SK-N-SH (cell line): ENCODE data around the gene NLRP4. TPM values are rescaled to one million over a fixed set of nuclear protein-coding genes. Genes with fewer than 3 reads are reported as not detected.

ENCODE experiments used
- CTCF ChIA-PET: fragments of 300-600, 350-600 bp; formaldehyde crosslinking; extraction: SDS; loops from one replicate; lab custom pipeline; 2021; lab: Yijun Ruan, JAX
- POLR2A ChIA-PET: fragments of 350-600 bp; sonication (Branson Sonifier 250); formaldehyde crosslinking; extraction: SDS; loops from one replicate; lab custom pipeline; 2020; ENCODE audit warnings: antibody characterized with exemption, inconsistent platforms; lab: Yijun Ruan, JAX
- DNase-seq: peaks from one replicate; pipeline ENCODE4 v3.0.0; 2012
- H2AFZ ChIP-seq: fragments of 200-600 bp; sonication (generic); 2 replicates; pipeline ENCODE4 v1.8.1; 2016; ENCODE audit warnings: antibody characterized with exemption, mild to moderate bottlenecking, low read depth
- H3F3A ChIP-seq: fragments of 200-600 bp; sonication (generic); replicated peaks from 2 replicates; pipeline ENCODE3; 2016; ENCODE audit warnings: antibody characterized with exemption, mild to moderate bottlenecking; ENCODE audit not compliant: insufficient read depth
- H3K27ac ChIP-seq, 2 experiments: fragments of 200-500 bp in 1 of 2; fragments of 200-600 bp in 1 of 2; sonication (Bioruptor generic) in 1 of 2; sonication (generic), shearing (Covaris generic) in 1 of 2; 2 replicates each; pipeline versions ENCODE4 v1.5.1 to v1.6.1; 2014 to 2016; ENCODE audit warnings: low read depth in 2 of 2, inconsistent platforms in 1 of 2, low read length in 1 of 2, mild to moderate bottlenecking in 1 of 2, mixed read lengths in 1 of 2
- H3K27me3 ChIP-seq: fragments of 200-600 bp; sonication (generic), shearing (Covaris generic); 2 replicates; pipeline ENCODE4 v1.6.1; 2016; ENCODE audit warnings: mixed run types; ENCODE audit not compliant: insufficient read depth
- H3K36me3 ChIP-seq, 2 experiments: fragments of 200-500 bp in 1 of 2; fragments of 200-600 bp in 1 of 2; sonication (Bioruptor generic) in 1 of 2; sonication (generic) in 1 of 2; replicated peaks in 1 of 2; 2 replicates each; pipeline versions ENCODE3 to v1.5.1; 2014 to 2016; ENCODE audit warnings: low read length in 1 of 2, mild to moderate bottlenecking in 1 of 2; ENCODE audit not compliant: insufficient read depth in 2 of 2, control insufficient read depth in 1 of 2
- H3K4me1 ChIP-seq, 2 experiments: fragments of 200-500 bp in 1 of 2; fragments of 200-600 bp in 1 of 2; sonication (Bioruptor generic) in 1 of 2; sonication (generic), shearing (Covaris generic) in 1 of 2; 2 replicates each; pipeline versions ENCODE4 v1.5.1 to v1.6.1; 2014 to 2016; ENCODE audit warnings: low read depth in 1 of 2, low read length in 1 of 2, mixed run types in 1 of 2; ENCODE audit not compliant: insufficient read depth in 2 of 2, control insufficient read depth in 1 of 2
- H3K4me2 ChIP-seq: fragments of 200-600 bp; sonication (generic), shearing (Covaris generic); 2 replicates; pipeline ENCODE4 v1.6.1; 2017; ENCODE audit warnings: mixed run types
- H3K4me3 ChIP-seq, 2 experiments: fragments of 200-500 bp in 1 of 2; fragments of 200-600 bp in 1 of 2; sonication (Bioruptor generic) in 1 of 2; sonication (generic), shearing (Covaris generic) in 1 of 2; 2 replicates each; pipeline versions ENCODE4 v1.5.1 to v1.8.1; 2014 to 2016; ENCODE audit warnings: low read depth in 2 of 2, inconsistent platforms in 1 of 2, low read length in 1 of 2, mild to moderate bottlenecking in 1 of 2, mixed read lengths in 1 of 2, moderate library complexity in 1 of 2
- H3K79me2 ChIP-seq: fragments of 200-600 bp; sonication (generic); 2 replicates; pipeline ENCODE4 v1.8.1; 2017; ENCODE audit warnings: mild to moderate bottlenecking; ENCODE audit not compliant: insufficient read depth
- H3K9ac ChIP-seq: fragments of 200-600 bp; sonication (generic); 2 replicates; pipeline ENCODE4 v1.6.1; 2017; ENCODE audit warnings: mixed run types
- H3K9me2 ChIP-seq: fragments of 200-600 bp; sonication (generic); 2 replicates; pipeline ENCODE4 v1.6.1; 2017; ENCODE audit warnings: mixed run types
- H3K9me3 ChIP-seq: fragments of 200-600 bp; sonication (generic); 2 replicates; pipeline ENCODE4 v1.6.1; 2017; ENCODE audit warnings: mixed run types, mild to moderate bottlenecking, moderate library complexity
- H4K20me1 ChIP-seq: fragments of 200-600 bp; sonication (generic); 2 replicates; pipeline ENCODE4 v1.6.1; 2017; ENCODE audit warnings: mild to moderate bottlenecking, mixed run types; ENCODE audit not compliant: insufficient read depth
- ELF1 ChIP-seq: IDR thresholded peaks from 2 replicates; pipeline ENCODE4 v1.4.0; 2012
- FOXJ3 ChIP-seq: sonication (generic); formaldehyde crosslinking; IDR thresholded peaks from 2 replicates; pipeline ENCODE4 v1.5.1; 2020; ENCODE audit warnings: mild to moderate bottlenecking, missing genetic modification reagents
- RCOR1 ChIP-seq: fragments of 150-350 bp; IDR thresholded peaks from 2 replicates; pipeline ENCODE4 v1.6.1; 2017; ENCODE audit warnings: antibody characterized with exemption, low read length
- RFX5 ChIP-seq: IDR thresholded peaks from 2 replicates; pipeline ENCODE4 v1.6.1; 2012; ENCODE audit warnings: mild to moderate bottlenecking, improper control_type of control experiment, low read length
- SMC3 ChIP-seq: IDR thresholded peaks from 2 replicates; pipeline ENCODE4 v1.6.1; 2012; ENCODE audit warnings: low read depth, low read length, improper control_type of control experiment
- TCF12 ChIP-seq: IDR thresholded peaks from 2 replicates; pipeline ENCODE4 v1.4.0; 2012
- WGBS: methylation state at CpG from one replicate; pipeline ENCODE4 v1.1.6; 2017; ENCODE audit warnings: low lambda C conversion rate; 5-methylcytosine and 5-hydroxymethylcytosine counted together
- polyA plus RNA-seq, 3 experiments: library from polyadenylated mRNA; depleted of rRNA; stranded (reverse); fragments of >200 nt; gene quantifications; 2 replicates each; pipeline ENCODE4 v1.2.3, GENCODE V29; 2012
- TF ChIP-seq, protein P1 (sequence below): fragments of 200-600 bp; sonication (generic); IDR thresholded peaks from 2 replicates; pipeline ENCODE4 v1.6.1; 2017; ENCODE audit warnings: antibody characterized with exemption, mild to moderate bottlenecking, moderate library complexity
- TF ChIP-seq, protein P2 (sequence below): IDR thresholded peaks from 2 replicates; pipeline ENCODE4 v1.4.0; 2012; ENCODE audit warnings: low read depth, borderline replicate concordance
- TF ChIP-seq, protein P3 (sequence below): IDR thresholded peaks from 2 replicates; pipeline ENCODE4 v1.6.1; 2012; ENCODE audit warnings: mild to moderate bottlenecking, low read depth, low read length, moderate library complexity

The NLRP4 gene
- polyA plus RNA-seq, 1 of the 3 experiments (the other 2 are of a cell fraction): 0.02 TPM

- TF ChIP-seq, protein P1, sequence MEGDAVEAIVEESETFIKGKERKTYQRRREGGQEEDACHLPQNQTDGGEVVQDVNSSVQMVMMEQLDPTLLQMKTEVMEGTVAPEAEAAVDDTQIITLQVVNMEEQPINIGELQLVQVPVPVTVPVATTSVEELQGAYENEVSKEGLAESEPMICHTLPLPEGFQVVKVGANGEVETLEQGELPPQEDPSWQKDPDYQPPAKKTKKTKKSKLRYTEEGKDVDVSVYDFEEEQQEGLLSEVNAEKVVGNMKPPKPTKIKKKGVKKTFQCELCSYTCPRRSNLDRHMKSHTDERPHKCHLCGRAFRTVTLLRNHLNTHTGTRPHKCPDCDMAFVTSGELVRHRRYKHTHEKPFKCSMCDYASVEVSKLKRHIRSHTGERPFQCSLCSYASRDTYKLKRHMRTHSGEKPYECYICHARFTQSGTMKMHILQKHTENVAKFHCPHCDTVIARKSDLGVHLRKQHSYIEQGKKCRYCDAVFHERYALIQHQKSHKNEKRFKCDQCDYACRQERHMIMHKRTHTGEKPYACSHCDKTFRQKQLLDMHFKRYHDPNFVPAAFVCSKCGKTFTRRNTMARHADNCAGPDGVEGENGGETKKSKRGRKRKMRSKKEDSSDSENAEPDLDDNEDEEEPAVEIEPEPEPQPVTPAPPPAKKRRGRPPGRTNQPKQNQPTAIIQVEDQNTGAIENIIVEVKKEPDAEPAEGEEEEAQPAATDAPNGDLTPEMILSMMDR: peak; percentile 62
- TF ChIP-seq RFX5 (no peak), SMC3 (peak; percentile 35; the same call in 1 of the 2 replicates)
- TF ChIP-seq, protein P2, sequence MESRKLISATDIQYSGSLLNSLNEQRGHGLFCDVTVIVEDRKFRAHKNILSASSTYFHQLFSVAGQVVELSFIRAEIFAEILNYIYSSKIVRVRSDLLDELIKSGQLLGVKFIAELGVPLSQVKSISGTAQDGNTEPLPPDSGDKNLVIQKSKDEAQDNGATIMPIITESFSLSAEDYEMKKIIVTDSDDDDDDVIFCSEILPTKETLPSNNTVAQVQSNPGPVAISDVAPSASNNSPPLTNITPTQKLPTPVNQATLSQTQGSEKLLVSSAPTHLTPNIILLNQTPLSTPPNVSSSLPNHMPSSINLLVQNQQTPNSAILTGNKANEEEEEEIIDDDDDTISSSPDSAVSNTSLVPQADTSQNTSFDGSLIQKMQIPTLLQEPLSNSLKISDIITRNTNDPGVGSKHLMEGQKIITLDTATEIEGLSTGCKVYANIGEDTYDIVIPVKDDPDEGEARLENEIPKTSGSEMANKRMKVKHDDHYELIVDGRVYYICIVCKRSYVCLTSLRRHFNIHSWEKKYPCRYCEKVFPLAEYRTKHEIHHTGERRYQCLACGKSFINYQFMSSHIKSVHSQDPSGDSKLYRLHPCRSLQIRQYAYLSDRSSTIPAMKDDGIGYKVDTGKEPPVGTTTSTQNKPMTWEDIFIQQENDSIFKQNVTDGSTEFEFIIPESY: no peak
Measured at GRCh38 chr19:55809381-55810058, 26.8 kb upstream of the NLRP4 start (continued).

DNA sequence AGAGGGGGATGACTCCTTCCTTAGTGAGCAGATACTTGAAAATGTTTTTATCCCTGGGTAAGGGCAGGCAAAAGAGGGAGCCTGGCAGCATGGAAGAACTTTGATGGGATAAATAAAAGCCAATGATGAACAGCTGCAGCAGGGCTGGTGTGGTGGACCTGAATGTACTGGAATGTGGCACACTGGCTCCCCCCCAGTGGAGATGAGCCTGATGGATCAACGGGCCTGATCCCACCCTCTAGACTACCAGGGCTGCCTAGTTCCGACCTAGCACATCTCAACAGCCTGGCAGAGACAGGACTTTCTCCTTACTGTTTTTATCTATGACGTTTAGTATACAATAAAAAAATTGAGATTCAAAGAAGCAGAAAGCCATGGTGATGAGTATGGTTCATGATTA is 25.0 kb upstream of the NLRP4 start:
- Histone ChIP-seq H3K27me3 (peaks cover 5% of the 10 kb centered on the region; the same call in 1 of the 2 replicates), H3K9me2 (no peaks in the 10 kb centered on the region), H3K36me3 (no peaks in the 10 kb centered on the region), H3K4me2 (no peak overlapping the region), H3K9ac (no peak overlapping the region), H3K9me3 (no peaks in the 10 kb centered on the region), H3K4me3 (no peak overlapping the region), H3F3A (no peaks in the 10 kb centered on the region), H3K79me2 (no peaks in the 10 kb centered on the region), H3K27ac (no peak overlapping the region), H2AFZ (no peak overlapping the region), H3K4me1 (no peaks in the 10 kb centered on the region; a peak in 1 of 4 replicates), H4K20me1 (no peaks in the 10 kb centered on the region)
- no peak for DNase-seq
- CTCF ChIA-PET: interaction anchor here (0.7 to 3.0 kb wide), 2 partner anchors 11 to 112 kb away, joined by 3 to 11 read pairs; no protein-coding TSS in a partner anchor
- POLR2A ChIA-PET: no interaction called here
- TF ChIP-seq, protein P3, sequence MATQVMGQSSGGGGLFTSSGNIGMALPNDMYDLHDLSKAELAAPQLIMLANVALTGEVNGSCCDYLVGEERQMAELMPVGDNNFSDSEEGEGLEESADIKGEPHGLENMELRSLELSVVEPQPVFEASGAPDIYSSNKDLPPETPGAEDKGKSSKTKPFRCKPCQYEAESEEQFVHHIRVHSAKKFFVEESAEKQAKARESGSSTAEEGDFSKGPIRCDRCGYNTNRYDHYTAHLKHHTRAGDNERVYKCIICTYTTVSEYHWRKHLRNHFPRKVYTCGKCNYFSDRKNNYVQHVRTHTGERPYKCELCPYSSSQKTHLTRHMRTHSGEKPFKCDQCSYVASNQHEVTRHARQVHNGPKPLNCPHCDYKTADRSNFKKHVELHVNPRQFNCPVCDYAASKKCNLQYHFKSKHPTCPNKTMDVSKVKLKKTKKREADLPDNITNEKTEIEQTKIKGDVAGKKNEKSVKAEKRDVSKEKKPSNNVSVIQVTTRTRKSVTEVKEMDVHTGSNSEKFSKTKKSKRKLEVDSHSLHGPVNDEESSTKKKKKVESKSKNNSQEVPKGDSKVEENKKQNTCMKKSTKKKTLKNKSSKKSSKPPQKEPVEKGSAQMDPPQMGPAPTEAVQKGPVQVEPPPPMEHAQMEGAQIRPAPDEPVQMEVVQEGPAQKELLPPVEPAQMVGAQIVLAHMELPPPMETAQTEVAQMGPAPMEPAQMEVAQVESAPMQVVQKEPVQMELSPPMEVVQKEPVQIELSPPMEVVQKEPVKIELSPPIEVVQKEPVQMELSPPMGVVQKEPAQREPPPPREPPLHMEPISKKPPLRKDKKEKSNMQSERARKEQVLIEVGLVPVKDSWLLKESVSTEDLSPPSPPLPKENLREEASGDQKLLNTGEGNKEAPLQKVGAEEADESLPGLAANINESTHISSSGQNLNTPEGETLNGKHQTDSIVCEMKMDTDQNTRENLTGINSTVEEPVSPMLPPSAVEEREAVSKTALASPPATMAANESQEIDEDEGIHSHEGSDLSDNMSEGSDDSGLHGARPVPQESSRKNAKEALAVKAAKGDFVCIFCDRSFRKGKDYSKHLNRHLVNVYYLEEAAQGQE: no peak
- TF ChIP-seq TCF12: no peak
- no peak for TF ChIP-seq RCOR1
- TF ChIP-seq ELF1: no peak
- no peak for TF ChIP-seq FOXJ3 (CRISPR knock-in tag)
- TF ChIP-seq, protein P1: no peak
- WGBS: 0% methylated on average over 3 of the region's 3 CpGs
